PC-9 (cell line): ENCODE results near the gene IGF2BP2.

Experiments
- EZH2 ChIP-seq: fragments of 200-600 bp; sonication (generic); IDR thresholded peaks from 2 replicates; pipeline ENCODE4 v1.8.0; 2017; ENCODE audit warnings: antibody characterized with exemption, low read depth
- TF ChIP-seq, protein P1 (sequence below): fragments of 200-600 bp; sonication (generic); conservative IDR thresholded peaks from 2 replicates; pipeline ENCODE4 v1.6.1; 2017; ENCODE audit warnings: mixed run types, antibody characterized with exemption, mild to moderate bottlenecking, moderate library complexity

DNA sequence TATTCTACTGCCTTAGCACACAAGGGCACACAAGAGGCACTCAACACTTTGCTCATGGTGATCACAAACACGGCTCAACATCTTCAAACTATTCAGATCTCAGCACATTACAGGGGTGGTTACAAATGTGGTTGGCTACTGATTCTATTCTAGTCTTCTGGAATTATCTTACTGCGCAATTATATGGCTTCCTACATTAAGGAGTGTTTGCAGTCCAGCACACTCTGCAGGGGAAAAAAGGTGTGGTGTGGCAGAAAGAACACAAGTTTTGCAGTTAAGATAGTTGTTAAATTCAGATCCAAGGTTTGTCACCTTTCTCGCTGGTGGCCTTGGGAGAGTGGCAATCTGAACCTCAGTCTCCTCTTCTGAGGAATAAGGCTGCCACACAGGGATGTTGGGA, 31.9 kb downstream of the IGF2BP2 start:
- TF ChIP-seq, protein P1, sequence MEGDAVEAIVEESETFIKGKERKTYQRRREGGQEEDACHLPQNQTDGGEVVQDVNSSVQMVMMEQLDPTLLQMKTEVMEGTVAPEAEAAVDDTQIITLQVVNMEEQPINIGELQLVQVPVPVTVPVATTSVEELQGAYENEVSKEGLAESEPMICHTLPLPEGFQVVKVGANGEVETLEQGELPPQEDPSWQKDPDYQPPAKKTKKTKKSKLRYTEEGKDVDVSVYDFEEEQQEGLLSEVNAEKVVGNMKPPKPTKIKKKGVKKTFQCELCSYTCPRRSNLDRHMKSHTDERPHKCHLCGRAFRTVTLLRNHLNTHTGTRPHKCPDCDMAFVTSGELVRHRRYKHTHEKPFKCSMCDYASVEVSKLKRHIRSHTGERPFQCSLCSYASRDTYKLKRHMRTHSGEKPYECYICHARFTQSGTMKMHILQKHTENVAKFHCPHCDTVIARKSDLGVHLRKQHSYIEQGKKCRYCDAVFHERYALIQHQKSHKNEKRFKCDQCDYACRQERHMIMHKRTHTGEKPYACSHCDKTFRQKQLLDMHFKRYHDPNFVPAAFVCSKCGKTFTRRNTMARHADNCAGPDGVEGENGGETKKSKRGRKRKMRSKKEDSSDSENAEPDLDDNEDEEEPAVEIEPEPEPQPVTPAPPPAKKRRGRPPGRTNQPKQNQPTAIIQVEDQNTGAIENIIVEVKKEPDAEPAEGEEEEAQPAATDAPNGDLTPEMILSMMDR = no peak
- TF ChIP-seq EZH2 = no peak
